ENCODE data around the gene PSMG4.

PSMG4 gene

GRCh38 chr6:3305831-3306230 lies 47.1 kb downstream of the PSMG4 start:
- H3K36me3 ChIP-seq (ENCODE audit: low read length): no peaks in the 10 kb centered on the region
- H4K20me1 ChIP-seq (ENCODE audit: low read depth, low read length): no peaks in the 10 kb centered on the region

GRCh38 chr6:3306848-3307247 lies 48.1 kb downstream of the PSMG4 start:
- no peak overlapping the region for H3K9ac ChIP-seq (ENCODE audit: low read length)
- H3K27me3 ChIP-seq (ENCODE audit: low read length): no peaks in the 10 kb centered on the region
- no peak overlapping the region for H3K27ac ChIP-seq (ENCODE audit: low read depth, low read length)
- no peak overlapping the region for H3K4me2 ChIP-seq (ENCODE audit: low read depth, low read length, poor library complexity, severe bottlenecking)
- TF ChIP-seq CTCF (IDR thresholded peaks at IDR 0.05; ENCODE audit: insufficient read depth, low read length, poor library complexity, severe bottlenecking): no peak
- no peaks in the 10 kb centered on the region for H3K36me3 ChIP-seq (ENCODE audit: low read length)
- H3K9me2 ChIP-seq (replicated peaks; ENCODE audit: insufficient read depth, low read length): no peaks in the 10 kb centered on the region
- no peaks in the 10 kb centered on the region for H3K9me3 ChIP-seq (ENCODE audit: insufficient read depth, low read length)
- H4K20me1 ChIP-seq (ENCODE audit: low read depth, low read length): no peaks in the 10 kb centered on the region
- no peaks in the 10 kb centered on the region for H3K79me2 ChIP-seq (ENCODE audit: insufficient read depth, low read length)
- H2AFZ ChIP-seq (ENCODE audit: low read depth, low read length, severe bottlenecking): no peak overlapping the region
- no peak overlapping the region for H3K4me3 ChIP-seq (ENCODE audit: insufficient read depth, low read length, poor library complexity, severe bottlenecking)
- no peaks in the 10 kb centered on the region for H3F3A ChIP-seq (ENCODE audit: insufficient read depth)

More at GRCh38 chr6:3305831-3306230, 47.1 kb downstream of the PSMG4 start:
- TF ChIP-seq EZH2phosphoT487 (conservative IDR thresholded peaks at IDR 0.05; ENCODE audit: low read length): no peak
- TF ChIP-seq CTCF (IDR thresholded peaks at IDR 0.05; ENCODE audit: insufficient read depth, low read length, poor library complexity, severe bottlenecking): no peak
- H3K27ac ChIP-seq (ENCODE audit: low read depth, low read length): no peak overlapping the region
- H3K27me3 ChIP-seq (ENCODE audit: low read length): 0 out of 2 replicates have a peak, but pooled peaks cover 3% of the 10 kb centered on the region
- no peaks in the 10 kb centered on the region for H3K9me3 ChIP-seq (ENCODE audit: insufficient read depth, low read length)
- no peaks in the 10 kb centered on the region for H3F3A ChIP-seq (ENCODE audit: insufficient read depth)
- H3K4me3 ChIP-seq (ENCODE audit: insufficient read depth, low read length, poor library complexity, severe bottlenecking): no peak overlapping the region
- H3K9ac ChIP-seq (ENCODE audit: low read length): no peak overlapping the region
- no peaks in the 10 kb centered on the region for H3K79me2 ChIP-seq (ENCODE audit: insufficient read depth, low read length)
- no peak overlapping the region for H3K4me2 ChIP-seq (ENCODE audit: low read depth, low read length, poor library complexity, severe bottlenecking)
- H2AFZ ChIP-seq (ENCODE audit: low read depth, low read length, severe bottlenecking): no peak overlapping the region
- H3K9me2 ChIP-seq (replicated peaks; ENCODE audit: insufficient read depth, low read length): no peaks in the 10 kb centered on the region

- Histone ChIP-seq H3K4me2 (ENCODE audit: low read depth, low read length, poor library complexity, severe bottlenecking) (no peak overlapping the region), H3K9me2 (replicated peaks; ENCODE audit: insufficient read depth, low read length) (no peaks in the 10 kb centered on the region), H3K9me3 (ENCODE audit: insufficient read depth, low read length) (no peaks in the 10 kb centered on the region), H3K4me3 (ENCODE audit: insufficient read depth, low read length, poor library complexity, severe bottlenecking) (no peak overlapping the region), H4K20me1 (ENCODE audit: low read depth, low read length) (no peaks in the 10 kb centered on the region), H3K27me3 (ENCODE audit: low read length) (no peaks in the 10 kb centered on the region), H3F3A (ENCODE audit: insufficient read depth) (no peaks in the 10 kb centered on the region), H3K9ac (ENCODE audit: low read length) (no peak overlapping the region), H3K27ac (ENCODE audit: low read depth, low read length) (no peak overlapping the region), H2AFZ (ENCODE audit: low read depth, low read length, severe bottlenecking) (no peak overlapping the region), H3K36me3 (ENCODE audit: low read length) (no peaks in the 10 kb centered on the region), H3K79me2 (ENCODE audit: insufficient read depth, low read length) (no peaks in the 10 kb centered on the region)
- TF ChIP-seq CTCF (IDR thresholded peaks at IDR 0.05; ENCODE audit: insufficient read depth, low read length, poor library complexity, severe bottlenecking) (no peak), EZH2phosphoT487 (conservative IDR thresholded peaks at IDR 0.05; ENCODE audit: low read length) (no peak)
Measured at GRCh38 chr6:3307436-3307835, 48.7 kb downstream of the PSMG4 start.
